ENCODE results near the gene BET1.

DNA sequence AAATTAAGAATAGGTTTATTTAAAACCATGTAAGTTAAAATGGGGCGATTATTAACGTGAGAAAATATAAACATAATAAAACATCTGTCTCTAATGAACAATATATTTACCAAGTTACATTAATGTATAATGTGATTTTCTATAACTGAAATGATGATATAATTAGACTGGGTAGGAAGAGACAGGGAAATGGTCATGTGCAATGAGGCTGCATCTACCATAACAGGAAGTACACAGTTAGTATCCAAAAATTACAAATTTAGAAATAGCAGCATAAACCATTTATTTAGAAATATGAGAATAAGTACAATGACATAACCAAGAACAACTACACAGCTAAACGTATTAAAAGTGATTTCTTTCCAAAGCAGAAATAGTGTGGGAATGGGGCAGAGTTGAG lies 25.8 kb upstream of the BET1 start:
- TF ChIP-seq POLR2A (IDR thresholded peaks at IDR 0.05) (no peak), POLR2AphosphoS5 (IDR thresholded peaks at IDR 0.05) (no peak)
- TF ChIP-seq, protein P1, sequence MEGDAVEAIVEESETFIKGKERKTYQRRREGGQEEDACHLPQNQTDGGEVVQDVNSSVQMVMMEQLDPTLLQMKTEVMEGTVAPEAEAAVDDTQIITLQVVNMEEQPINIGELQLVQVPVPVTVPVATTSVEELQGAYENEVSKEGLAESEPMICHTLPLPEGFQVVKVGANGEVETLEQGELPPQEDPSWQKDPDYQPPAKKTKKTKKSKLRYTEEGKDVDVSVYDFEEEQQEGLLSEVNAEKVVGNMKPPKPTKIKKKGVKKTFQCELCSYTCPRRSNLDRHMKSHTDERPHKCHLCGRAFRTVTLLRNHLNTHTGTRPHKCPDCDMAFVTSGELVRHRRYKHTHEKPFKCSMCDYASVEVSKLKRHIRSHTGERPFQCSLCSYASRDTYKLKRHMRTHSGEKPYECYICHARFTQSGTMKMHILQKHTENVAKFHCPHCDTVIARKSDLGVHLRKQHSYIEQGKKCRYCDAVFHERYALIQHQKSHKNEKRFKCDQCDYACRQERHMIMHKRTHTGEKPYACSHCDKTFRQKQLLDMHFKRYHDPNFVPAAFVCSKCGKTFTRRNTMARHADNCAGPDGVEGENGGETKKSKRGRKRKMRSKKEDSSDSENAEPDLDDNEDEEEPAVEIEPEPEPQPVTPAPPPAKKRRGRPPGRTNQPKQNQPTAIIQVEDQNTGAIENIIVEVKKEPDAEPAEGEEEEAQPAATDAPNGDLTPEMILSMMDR (IDR thresholded peaks at IDR 0.05 in 8 of 11, conservative IDR thresholded peaks at IDR 0.05 in 3 of 11) = no peak
